Gastroesophageal sphincter (tissue), 4 donors: ENCODE data around the gene GFM1. TPM values are rescaled to one million over a fixed set of nuclear protein-coding genes. Genes with fewer than 3 reads are reported as not detected.

Experiments
- ATAC-seq: fragments of 150-250 bp; one replicate; pipeline ENCODE4 v1.9.1; 2016; ENCODE audit warnings: mild to moderate bottlenecking, moderate library complexity
- H3K27ac ChIP-seq, 4 donors: fragments of 200-600 bp; sonication (generic) in 3 of 4; 1 replicate in 3 of 4; 2 replicates in 1 of 4; pipeline ENCODE4 v1.5.1; 2016 to 2019
- H3K27me3 ChIP-seq: fragments of 200-600 bp; sonication (generic); one replicate; pipeline ENCODE4 v1.5.1; 2019
- H3K36me3 ChIP-seq, 2 donors: fragments of 200-600 bp; sonication (generic); one replicate each; pipeline ENCODE4 v1.5.1; 2019; ENCODE audit warnings: control low read depth in 1 of 2
- H3K4me1 ChIP-seq, 3 donors: fragments of 200-600 bp; sonication (generic); 1 replicate in 2 of 3; 2 replicates in 1 of 3; pipeline ENCODE4 v1.5.1; 2016 to 2019; ENCODE audit warnings: control low read depth in 2 of 3
- H3K4me3 ChIP-seq, 2 donors: fragments of 200-600 bp; sonication (generic); one replicate each; pipeline ENCODE4 v1.5.1; 2019; ENCODE audit warnings: mild to moderate bottlenecking in 1 of 2, moderate library complexity in 1 of 2
- H3K9me3 ChIP-seq, 3 donors: fragments of 200-600 bp; sonication (generic); one replicate each; pipeline ENCODE4 v1.5.1; 2017 to 2019; ENCODE audit warnings: control low read depth in 2 of 3
- CTCF ChIP-seq, 4 experiments: fragments of 200-600 bp in 2 of 4; fragments of 450-650 bp in 2 of 4; sonication (generic) in 1 of 4; IDR thresholded peaks; one replicate each; pipeline ENCODE4 v1.5.1; 2017 to 2019; ENCODE audit warnings: antibody characterized with exemption in 4 of 4, mild to moderate bottlenecking in 2 of 4, moderate library complexity in 2 of 4
- EP300 ChIP-seq: sonication (generic); formaldehyde crosslinking; IDR thresholded peaks from one replicate; pipeline ENCODE4 v1.6.1; 2017; ENCODE audit warnings: antibody characterized with exemption, mild to moderate bottlenecking
- POLR2A ChIP-seq, 2 donors: fragments of 450-650 bp; IDR thresholded peaks; one replicate each; pipeline ENCODE4 v1.6.1; 2017; ENCODE audit warnings: antibody characterized with exemption in 2 of 2, mild to moderate bottlenecking in 2 of 2, moderate library complexity in 1 of 2
- POLR2AphosphoS5 ChIP-seq: sonication (generic); formaldehyde crosslinking; IDR thresholded peaks from one replicate; pipeline ENCODE4 v1.6.1; 2017; ENCODE audit warnings: antibody characterized with exemption
- WGBS, 2 donors: methylation state at CpG; one replicate each; pipeline ENCODE4 v1.1.5; 2018; ENCODE audit warnings: low coverage in 1 of 2; 5-methylcytosine and 5-hydroxymethylcytosine counted together
- total RNA-seq, 4 donors: library from RNA; depleted of rRNA; stranded (reverse); fragments of >200 nt; gene quantifications; one replicate each; pipeline ENCODE4 v1.1.0, GENCODE V29; 2016

Gene GFM1
- total RNA-seq, 4 donors from 2014 or later = 43.9 to 71.6 (median 51.4) TPM

GRCh38 chr3:158672215-158673176 lies 28.2 kb downstream of the GFM1 start, which contains the start of gene LXN:
Gene LXN, minus strand, starts transcription at chr3:158672648. Its CDS starts 170 bp downstream, at chr3:158672478.
- peak in 1 of 2 donors; percentile 24 for TF ChIP-seq POLR2A (IDR thresholded peaks at IDR 0.05)
- peak; percentile 15 for TF ChIP-seq POLR2AphosphoS5
- TF ChIP-seq CTCF (IDR thresholded peaks at IDR 0.05) = peak; percentile 29 to 70 (median 58)
- TF ChIP-seq EP300 = no peak
- H3K4me3 ChIP-seq = peak within 1 kb of the TSS; percentile 44 to 53
- H3K9me3 ChIP-seq = no peaks in the 10 kb centered on the region
- peaks cover 0 to 26% (median 0%) of the 10 kb centered on the region in 3 donors for H3K4me1 ChIP-seq
- no peaks in the 10 kb centered on the region for H3K27me3 ChIP-seq
- WGBS, 2 donors = 0% methylated on average over 1 of the region's 30 CpGs; no CpG with 5 or more reads in 1 of the 2 donors
- peaks cover 0 to 48% of the 10 kb centered on the region in 2 donors for H3K36me3 ChIP-seq
- peak; percentile 96 for ATAC-seq
- H3K27ac ChIP-seq = peak within 1 kb of the TSS; percentile 8 to 80 (median 74)

GRCh38 chr3:158678687-158679086 lies 34.4 kb downstream of the GFM1 start:
- no peaks in the 10 kb centered on the region for H3K9me3 ChIP-seq
- no peaks in the 10 kb centered on the region for H3K4me1 ChIP-seq
- no peaks in the 10 kb centered on the region for H3K27me3 ChIP-seq
- peaks cover 3 to 64% of the 10 kb centered on the region in 2 donors for H3K36me3 ChIP-seq
- no peak overlapping the region for H3K4me3 ChIP-seq
- ATAC-seq = no peak
- 77 to 100% methylated on average over 2 of the region's 2 CpGs for WGBS, 2 donors
- no peak overlapping the region for H3K27ac ChIP-seq
- TF ChIP-seq CTCF (IDR thresholded peaks at IDR 0.05) (no peak), POLR2A (IDR thresholded peaks at IDR 0.05) (no peak), EP300 (no peak), POLR2AphosphoS5 (no peak)

GRCh38 chr3:158679547-158680000 lies 35.2 kb downstream of the GFM1 start:
- H3K27me3 ChIP-seq = no peaks in the 10 kb centered on the region
- 16 to 56% methylated on average over 1 of the region's 1 CpG for WGBS, 2 donors
- peaks cover 3 to 62% of the 10 kb centered on the region in 2 donors for H3K36me3 ChIP-seq
- H3K27ac ChIP-seq = no peak overlapping the region
- no peaks in the 10 kb centered on the region for H3K9me3 ChIP-seq
- no peaks in the 10 kb centered on the region for H3K4me1 ChIP-seq
- no peak for TF ChIP-seq EP300
- no peak for TF ChIP-seq CTCF (IDR thresholded peaks at IDR 0.05)
- TF ChIP-seq POLR2A (IDR thresholded peaks at IDR 0.05) = no peak
- TF ChIP-seq POLR2AphosphoS5 = no peak
- no peak overlapping the region for H3K4me3 ChIP-seq
- ATAC-seq = no peak

GRCh38 chr3:158680861-158681260 lies 36.5 kb downstream of the GFM1 start:
- TF ChIP-seq POLR2A (IDR thresholded peaks at IDR 0.05) (no peak), EP300 (no peak), POLR2AphosphoS5 (no peak), CTCF (IDR thresholded peaks at IDR 0.05) (no peak)
- WGBS, 2 donors = 65 to 66% methylated on average over 2 of the region's 2 CpGs
- Histone ChIP-seq H3K27me3 (no peaks in the 10 kb centered on the region), H3K36me3 (peaks cover 3 to 69% of the 10 kb centered on the region in 2 donors), H3K9me3 (no peaks in the 10 kb centered on the region), H3K4me1 (no peaks in the 10 kb centered on the region), H3K4me3 (no peak overlapping the region), H3K27ac (no peak overlapping the region)
- ATAC-seq = no peak
